GM18867 (cell line): ENCODE results near the gene CC2D2B.
A peak's percentile ranks its signal among the peaks of the same experiment; 100 is the strongest.
"Not testable (repeated sequence)": the region's sequence is repeated elsewhere in the genome, so short reads cannot be mapped to it uniquely, and the experiment has no call there.

Experiments used
- ATAC-seq: cut with Tn5 transposase; IDR thresholded peaks from one replicate; pipeline ENCODE4 v1.9.1; 2021; ENCODE audit warnings: mild to moderate bottlenecking, moderate library complexity; ENCODE audit not compliant: unreplicated experiment

Gene CC2D2B

GRCh38 chr10:95906677-95907455 is 909 bp upstream of the CC2D2B start:
- peak; percentile 40 for ATAC-seq

GRCh38 chr10:95908450-95908849 is 675 bp downstream of the CC2D2B start:
- no peak for ATAC-seq

GRCh38 chr10:95909561-95909960 is 1.8 kb downstream of the CC2D2B start:
- ATAC-seq, result no peak

GRCh38 chr10:95916039-95916438 is 8.3 kb downstream of the CC2D2B start:
- not testable (repeated sequence) for ATAC-seq

GRCh38 chr10:95920798-95921426 is 13.1 kb downstream of the CC2D2B start:
- ATAC-seq, result no peak

- no peak for ATAC-seq
Observed at GRCh38 chr10:95925033-95925432, 17.3 kb downstream of the CC2D2B start.

- ATAC-seq, result no peak
Observed at GRCh38 chr10:95935429-95935828, 27.7 kb downstream of the CC2D2B start.

- no peak for ATAC-seq
Observed at GRCh38 chr10:95941115-95941514, 33.3 kb downstream of the CC2D2B start.

GRCh38 chr10:95963202-95963990 is 55.6 kb downstream of the CC2D2B start:
- ATAC-seq, result peak; percentile 37

GRCh38 chr10:95963991-95964389 is 56.2 kb downstream of the CC2D2B start:
- no peak for ATAC-seq

- no peak for ATAC-seq
Observed at GRCh38 chr10:95964756-95965155, 57.0 kb downstream of the CC2D2B start.

- ATAC-seq, result no peak
Observed at GRCh38 chr10:95976362-95977229, 68.8 kb downstream of the CC2D2B start.

GRCh38 chr10:95982200-95982599 is 74.4 kb downstream of the CC2D2B start:
- no peak for ATAC-seq

- peak; percentile 93 for ATAC-seq
Observed at GRCh38 chr10:95987685-95988426, 80.1 kb downstream of the CC2D2B start.

GRCh38 chr10:95988702-95989101 is 80.9 kb downstream of the CC2D2B start:
- no peak for ATAC-seq

- not testable (repeated sequence) for ATAC-seq
Observed at GRCh38 chr10:95994376-95994775, 86.6 kb downstream of the CC2D2B start.

- no peak for ATAC-seq
Observed at GRCh38 chr10:95998255-95998784, 90.5 kb downstream of the CC2D2B start.

- ATAC-seq, result no peak
Observed at GRCh38 chr10:96013956-96014355, 106.2 kb downstream of the CC2D2B start.

- ATAC-seq, result no peak
Observed at GRCh38 chr10:96014473-96015102, 106.8 kb downstream of the CC2D2B start.
